ENCODE data around the gene H1-8.
"Not testable (repeated sequence)": the region's sequence is repeated elsewhere in the genome, so short reads cannot be mapped to it uniquely, and the experiment has no call there.

The H1-8 gene

DNA sequence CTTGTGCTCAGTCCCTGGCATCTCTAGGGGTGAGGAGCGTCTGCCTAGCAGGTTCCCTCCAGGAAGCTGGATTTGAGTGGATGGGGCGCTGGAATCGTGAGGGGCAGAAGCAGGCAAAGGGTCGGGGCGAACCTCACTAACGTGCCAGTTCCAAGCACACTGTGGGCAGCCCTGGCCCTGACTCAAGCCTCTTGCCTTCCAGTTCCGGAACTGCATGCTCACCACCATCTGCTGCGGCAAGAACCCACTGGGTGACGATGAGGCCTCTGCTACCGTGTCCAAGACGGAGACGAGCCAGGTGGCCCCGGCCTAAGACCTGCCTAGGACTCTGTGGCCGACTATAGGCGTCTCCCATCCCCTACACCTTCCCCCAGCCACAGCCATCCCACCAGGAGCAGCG, 9.6 kb upstream of the H1-8 start:
- no peak for DNase-seq (ENCODE audit: low read depth in 2 of 2)

DNA sequence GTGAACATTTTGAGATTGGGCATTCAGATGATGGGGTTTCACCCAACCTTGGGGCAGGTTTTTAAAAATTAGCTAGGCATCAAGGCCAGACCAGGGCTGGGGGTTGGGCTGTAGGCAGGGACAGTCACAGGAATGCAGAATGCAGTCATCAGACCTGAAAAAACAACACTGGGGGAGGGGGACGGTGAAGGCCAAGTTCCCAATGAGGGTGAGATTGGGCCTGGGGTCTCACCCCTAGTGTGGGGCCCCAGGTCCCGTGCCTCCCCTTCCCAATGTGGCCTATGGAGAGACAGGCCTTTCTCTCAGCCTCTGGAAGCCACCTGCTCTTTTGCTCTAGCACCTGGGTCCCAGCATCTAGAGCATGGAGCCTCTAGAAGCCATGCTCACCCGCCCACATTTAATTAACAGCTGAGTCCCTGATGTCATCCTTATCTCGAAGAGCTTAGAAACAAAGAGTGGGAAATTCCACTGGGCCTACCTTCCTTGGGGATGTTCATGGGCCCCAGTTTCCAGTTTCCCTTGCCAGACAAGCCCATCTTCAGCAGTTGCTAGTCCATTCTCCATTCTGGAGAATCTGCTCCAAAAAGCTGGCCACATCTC, 8.4 kb upstream of the H1-8 start:
- DNase-seq (ENCODE audit: low read depth in 2 of 2): no peak

DNA sequence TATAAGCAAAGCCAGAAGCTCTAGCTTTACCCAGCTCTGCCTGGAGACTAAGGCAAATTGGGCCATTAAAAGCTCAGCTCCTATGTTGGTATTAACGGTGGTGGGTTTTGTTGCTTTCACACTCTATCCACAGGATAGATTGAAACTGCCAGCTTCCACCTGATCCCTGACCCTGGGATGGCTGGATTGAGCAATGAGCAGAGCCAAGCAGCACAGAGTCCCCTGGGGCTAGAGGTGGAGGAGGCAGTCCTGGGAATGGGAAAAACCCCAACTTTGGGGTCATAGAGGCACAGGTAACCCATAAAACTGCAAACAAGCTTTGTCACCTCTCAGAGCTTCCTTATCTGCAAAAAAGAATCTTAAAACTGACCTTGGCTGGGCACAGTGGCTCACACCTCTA, 7.9 kb upstream of the H1-8 start:
- no peak for DNase-seq (ENCODE audit: low read depth in 2 of 2)

DNA sequence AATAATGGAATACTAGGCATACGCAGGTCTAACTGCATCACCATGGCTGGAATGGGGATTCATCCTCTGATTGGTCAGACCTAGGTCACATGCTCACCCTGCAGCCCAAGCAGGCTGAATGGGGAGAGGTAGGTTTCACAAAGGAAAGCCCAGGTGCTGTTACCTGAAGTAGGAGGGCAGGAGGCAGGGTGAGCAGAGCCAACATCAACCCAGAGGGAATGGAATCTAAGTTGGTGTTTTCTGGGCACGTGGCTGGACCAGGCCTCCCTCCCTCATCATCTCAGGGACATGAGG, 6.7 kb upstream of the H1-8 start:
- DNase-seq (ENCODE audit: low read depth in 2 of 2): no peak

DNA sequence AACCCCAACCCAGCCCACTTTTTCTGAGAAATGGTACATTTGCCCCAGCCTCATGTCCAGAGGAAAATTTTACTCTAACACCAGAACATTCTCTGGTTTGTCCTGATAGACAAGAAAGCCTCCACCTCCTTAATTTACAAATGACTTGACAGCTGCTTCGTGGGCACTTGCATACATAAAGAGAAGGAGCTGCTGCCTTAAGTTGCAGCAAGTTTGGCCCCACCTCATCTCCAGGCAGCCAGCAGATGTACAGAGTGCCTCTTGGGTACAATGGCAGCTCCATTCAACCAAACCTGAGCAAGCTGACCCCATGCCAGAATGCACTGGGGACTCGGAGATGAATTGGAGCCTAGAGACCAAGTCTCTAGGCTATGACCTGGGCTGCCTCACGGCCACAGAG, 6.2 kb upstream of the H1-8 start:
- DNase-seq (ENCODE audit: low read depth in 2 of 2): no peak

DNA sequence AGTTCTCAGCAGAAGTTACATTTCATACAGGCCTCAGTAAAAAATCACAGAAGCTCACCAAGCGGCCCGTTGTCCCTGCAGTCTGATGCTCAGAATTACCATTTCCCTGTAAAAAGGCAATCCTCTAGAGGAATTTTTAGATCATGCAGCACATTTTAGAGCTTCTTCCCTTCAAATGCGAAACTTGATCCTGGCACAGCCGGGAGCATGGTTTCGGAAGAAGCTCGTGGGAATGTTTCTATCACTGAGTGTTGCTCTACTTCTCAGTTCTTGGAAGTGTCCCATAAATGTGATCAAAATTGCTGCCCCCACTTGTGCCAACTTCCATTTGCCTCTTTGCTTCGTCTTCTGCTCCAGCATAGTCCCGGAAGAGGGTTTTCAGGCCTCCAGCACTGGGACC, 3.8 kb upstream of the H1-8 start:
- no peak for DNase-seq (ENCODE audit: low read depth in 2 of 2)

DNA sequence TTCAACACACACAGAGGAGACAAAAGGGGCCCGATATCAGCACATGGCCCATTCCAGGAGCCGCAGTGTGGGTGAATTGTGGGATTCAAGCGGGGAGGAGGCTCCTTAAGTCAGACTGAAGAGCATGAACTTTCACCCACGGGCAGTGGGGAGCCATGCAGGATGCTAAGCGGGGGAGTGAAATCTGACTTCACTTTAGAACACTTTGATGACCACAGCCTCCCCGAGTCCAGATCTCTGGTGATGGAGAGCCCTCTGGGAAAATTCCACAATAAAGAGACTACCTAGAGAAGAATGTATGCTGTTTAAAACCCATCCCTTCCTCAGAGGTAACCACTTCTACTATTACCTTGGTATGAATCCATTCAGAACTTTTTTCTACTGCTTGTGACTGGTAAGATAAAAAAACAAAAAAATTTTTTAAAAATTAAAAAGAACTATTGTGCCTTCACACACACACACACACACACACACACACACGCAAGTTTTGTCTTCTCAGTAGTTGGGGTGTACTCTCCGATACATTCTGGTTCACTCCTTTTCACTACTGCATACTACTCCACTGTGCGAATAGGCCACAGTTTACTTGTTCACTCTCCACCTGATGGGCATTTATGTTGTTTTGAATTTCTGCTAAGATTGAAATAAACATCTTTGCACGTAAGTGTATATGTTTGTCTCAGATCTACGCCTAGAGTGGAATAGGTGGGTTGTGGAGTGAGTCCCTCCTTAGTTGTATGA, 2.0 kb upstream of the H1-8 start:
- DNase-seq (ENCODE audit: low read depth in 2 of 2): no peak

DNA sequence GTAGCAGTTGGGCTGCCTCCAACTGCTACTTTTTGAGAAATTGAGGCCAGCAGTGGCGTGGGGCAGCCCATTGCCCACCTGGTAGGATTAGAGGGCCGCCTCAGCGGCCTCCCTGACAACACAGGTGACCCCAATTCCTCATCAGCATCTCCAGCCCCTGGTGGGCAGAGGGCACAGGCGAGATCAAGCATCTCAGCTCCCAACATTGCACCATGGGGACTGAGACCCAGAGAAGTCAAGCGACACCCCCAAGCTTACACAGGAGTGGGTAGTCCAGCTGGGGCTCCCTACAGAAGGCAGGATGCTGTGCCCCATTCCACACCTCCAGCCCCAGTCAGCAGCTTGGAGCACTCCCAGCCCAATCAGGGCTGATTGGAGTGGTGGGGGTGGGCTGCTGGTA, 228 bp upstream of the H1-8 start:
- DNase-seq (ENCODE audit: low read depth in 2 of 2): no peak

DNA sequence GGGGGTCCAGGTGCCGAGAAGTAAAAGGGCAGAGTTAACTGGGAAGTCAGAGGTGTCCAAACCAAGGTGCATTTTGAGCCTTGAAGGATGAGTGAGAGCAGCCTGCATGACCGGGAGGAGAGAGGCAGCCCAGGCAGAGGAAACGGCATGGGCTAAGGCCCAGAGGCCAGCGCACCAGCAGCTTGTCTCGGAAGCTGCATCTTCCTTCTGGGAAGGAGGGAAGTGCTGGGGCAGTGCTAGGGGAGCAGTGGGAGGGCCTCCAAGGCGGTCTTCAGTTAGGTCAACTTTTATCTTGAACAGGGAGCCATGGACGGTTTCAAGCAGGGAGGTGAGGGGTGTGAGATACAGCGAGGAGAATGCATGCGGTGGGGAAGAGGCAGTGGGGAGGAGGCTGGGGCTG, 1.0 kb downstream of the H1-8 start:
- no peak for DNase-seq (ENCODE audit: low read depth in 2 of 2)

DNA sequence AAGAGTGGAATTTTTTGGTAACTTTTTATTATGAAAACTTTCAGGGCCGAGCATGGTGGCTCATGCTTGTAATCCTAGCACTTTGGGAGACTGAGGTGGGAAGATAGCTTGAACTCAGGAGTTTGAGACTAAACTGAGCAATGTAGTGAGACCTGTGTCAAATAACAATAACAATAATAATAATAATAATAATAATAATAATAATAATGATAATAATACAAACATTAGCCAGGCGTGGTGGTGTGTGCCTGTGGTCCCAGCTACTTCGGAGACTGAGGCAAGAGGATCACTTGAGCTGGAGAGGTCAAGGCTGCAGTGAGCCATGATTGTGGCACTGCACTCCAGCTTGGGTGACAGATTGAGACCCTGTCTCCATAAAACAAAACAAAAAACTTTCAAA, 3.0 kb downstream of the H1-8 start:
- DNase-seq (ENCODE audit: low read depth in 2 of 2): not testable (repeated sequence)

DNA sequence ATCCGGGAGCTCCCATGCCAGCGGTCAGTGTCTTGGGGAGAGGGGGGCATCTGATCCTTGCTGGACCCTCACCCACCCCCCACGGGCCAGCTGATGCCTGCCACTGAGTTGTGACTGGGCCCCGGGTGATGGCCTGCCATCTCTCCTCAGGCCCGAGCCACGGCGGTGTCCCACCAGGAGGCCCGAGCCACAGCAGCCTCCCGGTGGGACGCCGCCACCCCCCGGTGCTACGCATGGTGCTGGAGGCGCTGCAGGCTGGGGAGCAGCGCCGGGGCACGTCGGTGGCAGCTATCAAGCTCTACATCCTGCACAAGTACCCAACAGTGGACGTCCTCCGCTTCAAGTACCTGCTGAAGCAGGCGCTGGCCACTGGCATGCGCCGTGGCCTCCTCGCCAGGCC, 4.3 kb downstream of the H1-8 start:
- DNase-seq (ENCODE audit: low read depth in 2 of 2): no peak

DNA sequence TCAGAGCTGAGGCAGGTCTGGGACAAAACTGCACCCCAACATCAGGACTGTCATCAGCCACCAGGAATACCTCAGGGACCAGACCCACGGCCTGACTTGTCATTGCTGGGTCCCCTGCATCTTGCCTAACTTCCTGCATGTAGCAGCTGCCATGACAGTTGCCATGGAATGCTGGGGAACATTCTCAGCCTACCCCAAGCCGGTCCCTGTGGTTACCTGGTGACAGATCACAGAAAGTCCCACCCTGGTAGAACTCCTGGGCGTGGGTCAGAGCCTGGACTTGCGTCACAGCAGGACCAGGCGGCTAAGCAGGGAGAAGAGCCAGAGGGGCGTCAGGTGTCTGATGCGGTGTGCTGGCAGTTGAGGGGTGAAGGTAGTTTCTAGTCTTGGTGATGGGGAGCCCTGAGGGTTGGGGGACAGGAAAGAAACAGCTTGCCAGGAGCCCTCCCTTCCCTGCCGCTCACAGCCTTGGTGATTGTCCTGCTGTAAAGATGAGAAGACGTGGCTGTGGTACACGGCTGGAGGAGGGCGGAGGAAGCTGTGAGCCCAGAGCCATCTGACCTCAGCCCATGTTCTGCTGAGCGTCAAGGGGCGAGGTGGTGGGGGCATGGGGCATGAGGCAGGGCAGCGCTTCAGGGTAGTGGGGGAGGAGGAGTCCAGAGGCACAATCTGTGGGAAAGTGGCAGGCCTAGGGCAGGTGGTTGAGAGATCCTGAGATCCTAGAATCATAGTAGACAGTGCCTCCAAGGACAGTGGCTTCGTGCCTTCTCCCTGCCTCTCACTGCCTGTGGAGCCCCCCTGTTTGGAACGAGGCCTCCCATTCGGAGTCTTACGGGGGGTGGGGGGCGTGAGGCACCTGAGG, 5.4 kb downstream of the H1-8 start:
- DNase-seq (ENCODE audit: low read depth in 2 of 2): no peak

DNA sequence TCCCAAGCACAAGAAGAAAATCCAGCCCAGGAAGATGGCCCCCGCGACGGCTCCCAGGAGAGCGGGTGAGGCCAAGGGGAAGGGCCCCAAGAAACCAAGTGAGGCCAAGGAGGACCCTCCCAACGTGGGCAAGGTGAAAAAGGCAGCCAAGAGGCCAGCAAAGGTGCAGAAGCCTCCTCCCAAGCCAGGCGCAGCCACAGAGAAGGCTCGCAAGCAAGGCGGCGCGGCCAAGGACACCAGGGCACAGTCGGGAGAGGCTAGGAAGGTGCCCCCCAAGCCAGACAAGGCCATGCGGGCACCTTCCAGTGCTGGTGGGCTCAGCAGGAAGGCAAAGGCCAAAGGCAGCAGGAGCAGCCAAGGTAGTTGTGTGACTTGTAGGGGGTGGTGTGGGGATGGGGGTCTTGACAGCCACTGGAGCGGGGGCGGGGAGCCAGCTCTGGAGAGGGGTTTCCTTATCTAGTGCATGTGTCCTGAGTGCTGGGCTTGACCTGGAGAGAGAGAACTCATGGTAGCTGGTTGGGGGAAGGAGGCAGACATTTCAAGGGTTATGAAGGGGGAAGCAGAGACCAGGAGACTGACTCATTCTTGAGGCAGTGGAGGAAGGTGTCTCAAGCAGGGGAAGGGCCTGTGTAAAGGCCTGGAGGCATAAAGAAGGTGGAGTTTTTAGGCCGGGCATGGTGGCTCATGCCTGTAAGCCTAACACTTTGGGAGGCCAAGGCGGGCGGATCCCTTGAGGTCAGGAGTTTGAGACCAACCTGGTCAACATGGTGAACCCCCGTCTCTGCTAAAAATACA, 6.2 kb downstream of the H1-8 start:
- DNase-seq (ENCODE audit: low read depth in 2 of 2): no peak

DNA sequence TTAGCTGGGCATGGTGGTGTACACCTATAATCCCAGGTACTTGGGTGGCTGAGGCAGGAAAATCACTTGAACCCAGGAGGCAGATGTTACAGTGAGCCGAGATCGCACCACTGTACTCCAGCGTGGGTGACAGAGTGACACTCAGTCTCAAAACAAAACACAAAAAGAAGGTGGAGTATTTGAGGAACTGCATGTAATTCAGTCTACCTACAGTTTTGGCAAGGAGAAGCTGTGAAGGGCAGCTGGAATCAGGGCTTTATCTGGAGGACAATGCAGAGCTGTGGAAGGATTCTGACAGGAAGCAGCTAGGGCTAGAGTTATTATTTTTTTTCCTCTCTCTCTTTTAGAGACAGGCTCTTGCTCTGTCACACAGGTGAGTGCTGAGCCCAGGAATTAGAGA, 6.8 kb downstream of the H1-8 start:
- DNase-seq (ENCODE audit: low read depth in 2 of 2): no peak

DNA sequence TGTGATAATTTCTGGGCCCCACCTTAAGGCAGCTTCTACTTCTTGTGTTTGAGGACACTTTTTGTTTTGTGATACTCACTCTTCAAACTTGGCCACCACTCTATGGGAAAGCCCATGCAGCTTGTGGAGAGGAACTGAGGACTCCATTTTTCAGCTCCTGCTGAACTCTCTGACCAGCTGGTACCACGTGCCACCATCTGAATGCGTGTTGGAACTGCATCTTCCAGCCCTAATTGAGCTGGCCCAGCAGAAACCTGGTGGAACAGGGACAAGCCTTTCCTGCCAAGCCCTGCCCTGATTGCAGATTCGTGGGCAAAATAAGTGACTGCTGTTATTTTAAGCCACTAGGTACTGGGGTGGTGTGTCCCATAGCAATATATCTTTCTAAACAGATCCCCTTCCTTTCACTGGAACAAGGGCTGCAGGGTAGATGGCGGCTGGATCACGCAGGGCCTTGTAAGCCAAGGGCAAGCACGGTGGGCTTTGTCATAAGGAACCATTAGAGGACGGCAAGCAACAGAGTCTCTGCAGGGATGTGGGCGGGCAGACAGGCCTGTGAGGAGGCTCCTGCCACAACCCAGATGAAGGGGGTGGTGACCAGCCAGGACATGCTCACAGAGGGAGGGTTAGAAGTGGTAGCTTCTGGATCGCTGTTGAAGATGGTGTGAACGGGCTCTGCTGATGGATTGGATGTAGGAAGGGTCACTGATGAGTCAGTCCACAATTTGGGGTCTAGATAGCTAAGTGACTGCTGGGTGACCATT, 9.5 kb downstream of the H1-8 start:
- no peak for DNase-seq (ENCODE audit: low read depth in 2 of 2)

DNA sequence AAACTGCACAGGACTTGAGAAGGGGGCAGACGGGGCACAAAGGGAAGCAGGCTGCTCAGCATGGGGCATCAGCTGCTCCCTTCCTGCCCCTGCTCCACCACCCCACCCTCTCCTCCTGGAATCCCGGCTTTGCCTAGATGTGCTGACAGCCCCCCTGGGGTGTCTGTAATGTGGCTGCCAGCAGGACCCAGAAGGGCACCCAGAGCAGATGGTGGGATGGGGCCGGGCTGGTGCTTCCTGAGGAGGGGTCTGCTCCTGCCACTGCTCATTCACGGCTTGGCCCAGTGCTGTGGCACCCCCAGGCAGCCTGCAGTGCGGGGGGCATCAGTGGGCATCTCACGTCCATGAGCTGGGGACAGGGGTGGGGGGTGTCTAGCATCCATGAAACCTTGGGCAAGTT, 10.2 kb downstream of the H1-8 start:
- DNase-seq (ENCODE audit: low read depth in 2 of 2): no peak

DNA sequence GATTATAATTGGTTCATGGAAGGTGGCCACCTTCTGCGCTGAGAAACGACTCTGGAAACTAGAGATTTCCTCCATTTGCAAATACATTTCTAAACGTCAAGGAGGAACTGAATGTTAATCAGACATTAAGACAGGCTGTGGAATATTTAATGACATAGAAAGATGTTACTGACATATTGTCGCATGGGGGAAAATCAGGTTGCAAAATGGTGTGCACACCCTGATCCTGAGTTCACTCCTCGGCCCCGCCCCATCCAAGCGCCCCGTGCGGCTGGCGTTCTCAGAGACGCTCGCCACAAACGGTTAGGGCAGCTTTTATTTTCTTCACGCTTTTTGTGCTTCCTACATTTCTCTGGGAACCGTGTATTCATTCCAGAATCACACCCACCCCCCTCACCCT, 10.7 kb downstream of the H1-8 start:
- DNase-seq (ENCODE audit: low read depth in 2 of 2): no peak

DNA sequence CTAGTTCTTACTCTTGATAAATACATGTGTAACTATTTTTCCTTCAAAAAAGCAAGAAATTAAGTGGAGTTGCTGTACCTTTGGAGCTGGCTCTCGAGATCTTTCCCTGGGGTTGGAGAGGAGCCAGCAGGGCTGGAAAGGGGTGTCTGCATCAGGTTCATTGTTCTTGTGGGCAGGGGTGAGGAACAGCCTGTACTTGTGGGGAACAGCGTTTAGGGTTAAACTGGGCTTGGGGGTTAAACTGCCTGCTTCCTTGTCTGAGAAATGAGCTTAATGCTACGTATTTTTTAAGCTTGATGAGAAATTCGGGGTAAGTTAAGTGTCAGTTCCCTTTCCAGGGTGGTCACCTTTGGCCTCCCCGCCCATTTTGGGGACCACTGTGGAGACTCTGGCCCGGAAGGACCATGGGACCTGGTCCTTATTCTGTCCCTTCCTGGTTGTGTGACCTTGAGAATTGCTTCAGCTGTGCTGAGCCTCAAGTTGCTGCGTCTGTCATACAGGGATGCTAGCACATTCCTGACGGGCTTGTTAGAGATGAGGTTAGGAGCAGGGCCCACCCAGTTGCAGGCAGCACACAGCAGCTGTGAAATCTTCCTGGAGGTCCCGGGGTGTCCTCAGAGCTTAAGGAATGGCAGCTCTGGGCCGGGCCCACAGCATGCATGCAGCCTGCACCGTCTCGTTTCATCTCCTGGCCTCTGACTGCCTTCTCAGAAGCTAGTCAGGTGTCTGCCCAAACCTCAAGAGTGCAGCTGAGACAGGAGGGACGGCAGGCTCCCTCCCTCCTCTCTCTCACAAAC, 11.6 kb downstream of the H1-8 start:
- no peak for DNase-seq (ENCODE audit: low read depth in 2 of 2)

DNA sequence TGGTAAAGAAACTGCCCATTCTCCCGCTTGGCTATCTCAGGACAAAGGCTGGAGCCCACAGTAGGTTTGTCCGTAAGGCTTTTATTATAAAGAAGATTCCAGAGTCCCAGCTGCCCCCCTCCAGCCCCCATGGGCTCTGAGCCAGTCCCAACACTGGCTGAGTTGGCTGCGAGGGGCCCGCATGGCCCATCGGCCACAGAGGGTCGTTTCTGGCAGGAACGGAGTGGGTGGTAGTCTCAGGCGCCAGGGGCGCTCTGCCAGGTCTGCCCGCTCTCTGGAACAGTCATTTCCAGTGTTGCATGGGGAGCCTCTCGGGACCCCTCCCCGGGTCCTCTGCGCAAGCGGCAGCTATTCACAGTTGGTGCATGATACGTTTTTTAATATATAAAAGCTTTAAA, 12.2 kb downstream of the H1-8 start:
- no peak for DNase-seq (ENCODE audit: low read depth in 2 of 2)

DNA sequence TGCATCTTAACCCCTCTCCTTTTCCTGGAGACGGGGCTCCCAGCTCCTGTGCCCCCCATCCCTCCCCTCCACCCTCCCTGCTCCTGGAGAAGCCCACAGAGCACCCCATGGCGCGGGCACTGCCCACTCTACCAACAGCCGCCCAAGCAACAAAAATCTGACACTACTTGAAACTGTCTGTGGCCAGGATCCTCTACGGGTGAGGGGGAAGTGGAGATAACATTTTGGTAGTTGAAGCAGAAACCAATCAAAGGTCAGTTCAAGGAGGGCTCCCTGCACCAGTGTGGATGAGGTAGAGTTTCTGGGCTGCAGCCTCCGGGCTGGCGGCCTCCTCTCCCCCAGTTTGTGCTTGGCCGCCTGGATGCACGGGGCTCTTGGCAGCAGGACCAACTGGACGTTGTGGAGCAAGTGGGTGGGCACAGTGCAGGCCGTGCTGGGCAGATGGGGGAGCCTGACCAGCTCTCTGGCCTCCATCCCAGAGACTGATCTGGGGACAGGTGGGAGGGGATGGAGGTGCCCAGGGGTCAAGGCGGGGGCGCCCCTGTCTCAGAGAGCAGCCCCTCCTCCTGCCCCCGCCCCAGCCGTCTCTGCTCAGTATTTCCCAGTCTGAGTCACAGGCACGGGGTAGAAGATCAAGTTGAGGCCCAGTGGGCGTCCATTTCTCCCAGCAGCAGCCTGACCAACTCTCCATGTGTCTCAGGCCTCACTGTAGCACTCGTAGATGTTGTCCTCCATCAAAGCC, 12.8 kb downstream of the H1-8 start:
- no peak for DNase-seq (ENCODE audit: low read depth in 2 of 2)
